Spinal cord (tissue), 10 donors: ENCODE data around the gene ANKS4B. TPM values are rescaled to one million over a fixed set of nuclear protein-coding genes. Genes with fewer than 3 reads are reported as not detected.
"Not testable (repeated sequence)": the region's sequence is repeated elsewhere in the genome, so short reads cannot be mapped to it uniquely, and the experiment has no call there.

Source experiments
- DNase-seq, 6 donors: peaks; one replicate each; pipeline versions ENCODE4 v3.0.0 to v3.0.0-alpha.2; 2013 to 2015; ENCODE audit warnings: low spot score in 6 of 6, low read depth in 4 of 6
- H3K27ac ChIP-seq: one replicate; pipeline ENCODE4 v1.5.1; 2013; ENCODE audit warnings: low read depth, low read length, control low read depth
- H3K27me3 ChIP-seq: one replicate; pipeline ENCODE4 v1.6.1; 2013; ENCODE audit warnings: low read length; ENCODE audit not compliant: control insufficient read depth, insufficient read depth
- H3K36me3 ChIP-seq: one replicate; pipeline ENCODE4 v1.6.1; 2013; ENCODE audit warnings: low read length; ENCODE audit not compliant: control insufficient read depth, insufficient read depth
- H3K4me1 ChIP-seq: one replicate; pipeline ENCODE4 v1.6.1; 2013; ENCODE audit warnings: low read length; ENCODE audit not compliant: control insufficient read depth, insufficient read depth
- H3K4me3 ChIP-seq: one replicate; pipeline ENCODE4 v1.5.1; 2013; ENCODE audit warnings: low read depth, low read length, control low read depth
- H3K9me3 ChIP-seq: one replicate; pipeline ENCODE4 v1.6.1; 2013; ENCODE audit warnings: low read length; ENCODE audit not compliant: control insufficient read depth, insufficient read depth
- WGBS: methylation state at CpG from one replicate; pipeline ENCODE4 v1.1.5; 2013; ENCODE audit warnings: missing lambda C conversion rate; ENCODE audit not compliant: insufficient coverage; 5-methylcytosine and 5-hydroxymethylcytosine counted together
- polyA plus RNA-seq, 2 donors: library from polyadenylated mRNA; unstranded; fragments of 120-200 nt; gene quantifications; one replicate each; pipeline ENCODE4 v1.2.1, GENCODE V29; 2013; ENCODE audit not compliant: insufficient read length in 2 of 2
- total RNA-seq, 2 donors: library from RNA; depleted of rRNA in 1 of 2; stranded (reverse); fragments of 120-200 nt in 1 of 2; fragments of >200 nt in 1 of 2; gene quantifications; one replicate each; pipeline versions ENCODE4 v1.2.3 to v1.2.4, GENCODE V29; 2013 to 2014
- donor health status: healthy.

ANKS4B gene
- total and polyA plus RNA-seq, 4 donors, result 0.11 to 0.16 (median 0.11) TPM; not detected in 1

DNA sequence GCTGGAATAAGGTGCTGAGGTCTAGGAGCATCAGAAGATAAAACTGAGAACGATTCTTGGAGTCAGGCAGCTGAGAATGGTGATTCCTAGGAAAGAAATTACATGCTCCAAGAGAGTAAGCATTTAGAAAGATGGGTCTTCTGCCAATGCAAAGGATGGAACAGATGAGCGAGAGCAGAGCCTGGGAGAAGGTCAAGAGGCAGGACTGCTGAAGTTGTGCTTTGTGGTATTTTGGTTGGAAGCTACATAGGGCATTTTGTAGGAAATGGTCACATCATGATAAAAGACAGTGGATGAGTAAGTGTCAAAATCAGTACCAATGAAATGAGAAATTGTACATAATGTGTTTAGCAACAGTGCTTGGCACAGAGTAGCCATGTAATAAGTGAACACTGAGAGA lies 46.0 kb downstream of the ANKS4B start:
- WGBS, result 76% methylated on average over 2 of the region's 2 CpGs
- DNase-seq, result peak in 1 of 6 donors; percentile 43
- Histone ChIP-seq H3K4me1 (peaks cover 6% of the 10 kb centered on the region), H3K36me3 (no peaks in the 10 kb centered on the region), H3K9me3 (no peaks in the 10 kb centered on the region), H3K27ac (no peak overlapping the region), H3K4me3 (no peak overlapping the region), H3K27me3 (peaks cover 25% of the 10 kb centered on the region)

DNA sequence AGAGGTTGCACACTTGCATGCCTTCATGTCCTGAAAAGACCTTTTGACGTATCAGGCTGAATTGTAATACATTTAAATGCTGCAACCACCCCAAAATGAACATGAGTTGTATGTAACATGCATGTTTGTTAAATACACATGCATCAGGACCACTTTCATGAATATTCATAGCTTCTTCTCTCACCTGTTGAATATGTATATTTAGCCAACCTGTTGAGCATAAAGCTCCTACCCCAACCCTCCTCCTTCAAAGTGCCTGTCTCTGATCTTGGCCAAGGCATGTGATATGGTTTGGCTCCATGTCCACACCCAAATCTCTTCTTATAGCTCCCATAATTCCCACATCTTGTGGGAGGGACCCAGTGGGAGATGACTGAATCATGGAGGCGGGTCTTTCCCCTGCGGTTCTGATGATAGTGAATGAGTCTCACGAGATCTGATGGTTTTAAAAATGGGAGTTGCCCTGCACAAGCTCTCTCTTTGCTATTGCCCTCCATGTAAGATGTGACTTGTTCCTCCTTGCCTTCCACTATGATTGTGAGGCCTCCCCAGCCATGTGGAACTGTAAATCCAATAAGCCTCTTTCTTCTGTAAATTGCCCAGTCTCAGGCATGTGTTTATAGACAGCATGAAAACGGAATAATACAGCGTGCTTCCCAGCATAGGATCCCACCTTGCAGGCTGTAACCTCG lies 48.3 kb downstream of the ANKS4B start:
- Histone ChIP-seq H3K4me3 (no peak overlapping the region), H3K36me3 (no peaks in the 10 kb centered on the region), H3K4me1 (peaks cover 6% of the 10 kb centered on the region), H3K9me3 (no peaks in the 10 kb centered on the region), H3K27me3 (peaks cover 18% of the 10 kb centered on the region), H3K27ac (no peak overlapping the region)
- DNase-seq, result no peak
- WGBS, result 100% methylated on average over 2 of the region's 7 CpGs

DNA sequence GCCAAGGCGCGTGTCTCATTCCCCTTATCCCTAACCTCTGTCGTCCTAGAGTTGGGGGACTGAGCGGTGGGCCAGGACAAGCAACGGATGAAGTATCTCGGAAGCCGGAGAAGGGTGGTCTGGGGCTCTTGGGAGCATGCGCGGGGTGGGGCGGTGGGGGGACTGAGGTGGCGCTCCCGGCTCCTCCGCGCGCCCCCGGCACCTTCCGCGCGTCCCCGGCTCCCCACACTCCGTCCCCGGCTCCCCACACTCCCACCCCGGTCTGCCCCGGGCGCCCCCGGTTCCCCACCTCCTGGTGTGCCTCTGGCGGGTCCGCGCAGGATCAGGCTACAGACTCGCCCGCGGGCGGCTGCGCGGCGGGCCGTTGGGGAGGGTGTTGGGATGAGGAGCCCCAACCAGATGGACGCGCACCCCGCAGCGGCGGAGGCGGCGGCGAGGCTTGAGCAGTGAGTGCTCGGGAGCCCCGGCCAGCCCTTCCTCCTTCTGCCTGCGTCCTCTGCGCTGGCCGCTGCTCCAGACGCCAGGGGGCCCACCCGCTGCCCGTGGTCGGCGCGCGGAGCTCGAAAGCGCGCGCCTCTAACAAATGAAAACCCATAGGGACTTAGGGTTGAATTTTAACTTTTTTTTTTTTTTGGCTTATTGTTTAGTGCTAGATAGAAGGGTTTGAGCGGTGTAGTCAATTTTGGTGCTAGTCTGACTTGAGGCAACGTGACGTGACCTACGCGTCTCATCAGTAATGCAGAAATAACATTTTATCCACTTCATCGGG lies 50.2 kb downstream of the ANKS4B start:
- under 1% methylated on average over 47 of the region's 67 CpGs for WGBS

DNA sequence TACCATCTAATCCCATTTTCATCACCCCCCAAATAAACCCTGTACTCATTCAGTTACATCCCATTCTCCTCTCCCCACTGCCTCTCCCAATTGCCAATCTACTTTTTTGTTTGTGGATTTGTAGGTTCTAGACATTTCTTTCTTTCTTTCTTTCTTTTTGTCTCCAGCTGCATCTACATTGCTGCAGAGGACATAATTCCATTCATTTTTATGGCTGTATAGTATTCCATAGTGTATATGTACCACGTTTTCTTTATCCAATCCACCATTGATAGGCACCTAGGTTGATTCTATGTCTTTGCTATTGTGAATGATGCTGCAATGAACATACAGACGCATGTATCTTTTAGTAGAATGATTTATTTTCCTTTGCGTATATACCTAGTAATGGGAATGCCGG lies 50.9 kb downstream of the ANKS4B start:
- Histone ChIP-seq H3K4me1 (no peaks in the 10 kb centered on the region), H3K4me3 (no peak overlapping the region), H3K9me3 (no peaks in the 10 kb centered on the region), H3K27ac (no peak overlapping the region), H3K27me3 (peaks cover 1% of the 10 kb centered on the region), H3K36me3 (no peaks in the 10 kb centered on the region)
- no CpG with 5 or more reads among the region's 4 CpGs for WGBS
- DNase-seq, result no peak

More for the DNA sequence above, 50.2 kb downstream of the ANKS4B start:
- DNase-seq, result peak in 3 of 6 donors; percentile 28 to 88 (median 78)
- H3K27ac ChIP-seq, result no peak overlapping the region
- no peaks in the 10 kb centered on the region for H3K4me1 ChIP-seq
- no peaks in the 10 kb centered on the region for H3K9me3 ChIP-seq
- H3K27me3 ChIP-seq, result peaks cover 5% of the 10 kb centered on the region
- no peaks in the 10 kb centered on the region for H3K36me3 ChIP-seq
- peak overlapping the region; percentile 39 for H3K4me3 ChIP-seq

DNA sequence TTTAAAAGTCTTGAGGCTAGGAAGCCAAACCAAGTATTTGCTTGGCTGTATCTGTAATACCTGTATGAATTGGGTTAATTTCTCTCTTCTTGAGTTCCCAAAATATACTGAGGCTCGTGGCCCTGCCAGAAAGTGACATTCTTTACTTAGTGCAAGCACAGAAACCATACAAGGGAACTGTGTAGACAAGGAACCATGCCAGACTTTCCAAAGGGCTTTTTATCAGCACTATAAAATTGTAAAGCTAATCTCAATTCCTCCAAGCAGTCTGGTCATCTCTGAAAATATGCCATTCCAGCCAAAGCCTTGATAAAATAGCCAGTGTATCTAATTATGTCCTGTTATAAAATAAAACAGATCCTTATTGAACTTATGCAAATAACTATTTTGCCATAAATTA lies 51.8 kb downstream of the ANKS4B start:
- Histone ChIP-seq H3K36me3 (no peaks in the 10 kb centered on the region), H3K4me3 (no peak overlapping the region), H3K27ac (no peak overlapping the region), H3K4me1 (no peaks in the 10 kb centered on the region), H3K9me3 (no peaks in the 10 kb centered on the region), H3K27me3 (no peaks in the 10 kb centered on the region)
- no peak for DNase-seq
- no CpG with 5 or more reads among the region's 1 CpG for WGBS

DNA sequence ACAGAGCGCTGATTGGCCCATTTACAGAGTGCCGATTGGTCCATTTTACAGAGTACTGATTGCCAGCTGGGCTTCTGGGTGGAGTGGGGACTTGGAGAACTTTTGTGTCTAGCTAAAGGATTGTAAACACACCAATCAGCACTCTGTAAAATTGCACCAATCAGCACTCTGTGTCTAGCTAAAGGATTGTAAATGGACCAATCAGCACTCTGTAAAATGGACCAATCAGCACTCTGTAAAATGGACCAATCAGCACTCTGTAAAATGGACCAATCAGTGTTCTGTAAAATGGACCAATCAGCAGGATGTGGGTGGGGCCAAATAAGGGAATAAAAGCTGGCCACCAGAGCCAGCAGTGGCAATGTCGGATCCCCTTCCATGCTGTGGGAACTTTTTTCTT lies 56.3 kb downstream of the ANKS4B start:
- H3K4me3 ChIP-seq, H3K36me3 ChIP-seq, H3K27me3 ChIP-seq, H3K4me1 ChIP-seq, DNase-seq, H3K9me3 ChIP-seq, H3K27ac ChIP-seq: not testable (repeated sequence)
- WGBS, result 86% methylated on average over 1 of the region's 3 CpGs

DNA sequence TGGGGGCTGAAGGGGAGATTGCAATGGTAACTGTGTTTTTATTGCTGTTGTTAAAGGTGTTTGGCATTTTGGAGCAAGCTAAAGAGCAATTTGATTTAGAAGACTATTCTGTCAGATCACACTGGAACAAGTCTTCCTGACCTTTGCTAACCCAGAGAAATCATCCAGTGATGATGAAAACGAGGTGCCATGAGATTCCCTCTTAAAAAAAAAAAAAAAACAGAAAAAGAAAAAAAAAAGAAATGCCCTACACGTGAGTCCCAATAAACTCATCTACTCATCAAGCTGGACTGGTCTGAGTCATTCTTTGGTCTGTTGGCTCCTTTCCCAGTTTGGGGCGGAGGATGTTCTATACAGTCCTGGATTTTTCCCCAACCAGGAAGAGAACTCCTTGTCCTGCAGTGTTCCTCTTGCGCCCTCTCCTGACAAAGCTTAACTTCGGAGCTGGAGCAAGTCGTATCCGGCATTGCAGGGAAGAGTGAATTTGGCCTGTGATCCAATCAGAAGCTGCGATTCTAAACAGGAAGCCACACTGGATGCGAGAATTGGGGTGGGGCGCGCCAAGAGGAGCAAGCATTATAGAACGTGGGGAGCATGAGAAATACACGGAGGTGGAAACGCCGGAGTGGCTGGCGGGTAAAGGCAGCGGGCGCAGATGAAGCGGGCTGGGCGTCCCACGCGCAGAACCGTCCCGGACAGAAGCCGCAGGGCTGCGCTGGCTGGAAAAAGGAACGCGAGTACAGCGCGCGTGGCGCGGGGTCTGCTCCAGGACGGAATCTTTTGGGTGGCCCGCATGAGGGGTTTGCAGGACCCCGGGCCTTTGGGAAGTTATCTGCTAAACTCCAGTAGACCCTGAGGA lies 67.0 kb downstream of the ANKS4B start:
- DNase-seq, result peak; percentile 88 to 99 (median 96)
- H3K27me3 ChIP-seq, result peaks cover 24% of the 10 kb centered on the region
- H3K9me3 ChIP-seq, result no peaks in the 10 kb centered on the region
- peaks cover 10% of the 10 kb centered on the region for H3K4me1 ChIP-seq
- H3K36me3 ChIP-seq, result no peaks in the 10 kb centered on the region
- H3K27ac ChIP-seq, result no peak overlapping the region
- under 1% methylated on average over 35 of the region's 36 CpGs for WGBS
- H3K4me3 ChIP-seq, result peak overlapping the region; percentile 55

DNA sequence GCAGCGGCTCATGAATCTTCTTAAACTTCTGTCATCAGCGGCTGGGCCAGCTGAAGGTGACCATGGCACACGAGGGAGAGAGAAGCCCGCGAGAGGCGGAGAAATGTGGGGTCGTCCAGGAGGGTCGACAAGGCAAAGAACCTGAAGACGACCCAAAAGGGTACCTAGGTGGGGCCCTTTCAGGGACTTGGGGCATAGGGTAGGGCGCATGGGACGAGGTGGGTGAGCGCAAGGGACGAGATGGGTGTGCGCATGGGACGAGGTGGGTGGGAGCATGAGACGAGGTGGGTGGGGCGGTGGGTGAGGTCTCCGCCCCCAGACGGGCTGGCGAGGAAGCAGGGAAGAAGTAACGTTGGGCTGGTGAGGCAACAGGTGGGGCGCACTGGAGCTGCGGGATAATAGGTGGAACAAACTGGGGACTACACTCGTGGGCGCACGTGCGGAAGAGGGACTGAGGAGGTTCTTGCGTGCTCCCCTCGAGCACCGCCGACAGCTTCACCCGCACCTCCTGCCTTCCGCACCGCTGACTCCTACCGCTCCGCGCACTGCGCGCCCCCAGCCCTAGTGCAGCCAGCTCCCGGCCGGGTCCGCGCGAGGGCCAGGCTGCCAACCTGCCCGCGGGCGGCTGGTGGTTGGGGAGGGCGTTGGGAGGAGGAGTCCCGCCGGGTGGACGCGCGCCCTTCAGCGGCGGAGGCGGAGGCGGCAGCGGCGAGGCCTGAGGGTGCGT lies 67.8 kb downstream of the ANKS4B start:
- DNase-seq, result peak in 2 of 6 donors; percentile 32 to 54
- WGBS, result 0% methylated on average over 60 of the region's 60 CpGs
- H3K4me1 ChIP-seq, result peaks cover 10% of the 10 kb centered on the region
- no peaks in the 10 kb centered on the region for H3K9me3 ChIP-seq
- H3K27ac ChIP-seq, result no peak overlapping the region
- H3K4me3 ChIP-seq, result peak overlapping the region; percentile 55
- no peaks in the 10 kb centered on the region for H3K36me3 ChIP-seq
- peaks cover 24% of the 10 kb centered on the region for H3K27me3 ChIP-seq

DNA sequence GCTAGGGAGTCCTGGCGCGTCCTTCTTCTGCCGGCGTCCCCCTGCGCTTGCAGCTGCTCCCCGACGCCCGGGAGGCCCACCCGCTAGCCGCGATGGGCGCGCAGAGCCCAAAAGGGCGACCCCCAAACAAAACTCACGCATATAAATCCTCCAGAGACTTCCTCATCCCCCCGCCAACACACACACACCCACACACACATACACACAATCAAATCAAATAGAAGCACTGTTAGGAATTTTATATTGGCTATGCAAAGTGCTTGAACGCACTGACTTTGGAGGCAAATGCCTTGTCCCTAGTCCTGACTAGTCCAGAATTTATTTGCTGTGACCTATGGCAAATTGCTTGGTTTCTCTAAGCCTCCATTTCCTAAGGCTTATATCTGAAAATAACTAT lies 68.4 kb downstream of the ANKS4B start:
- Histone ChIP-seq H3K27ac (no peak overlapping the region), H3K27me3 (peaks cover 24% of the 10 kb centered on the region), H3K9me3 (no peaks in the 10 kb centered on the region), H3K4me1 (peaks cover 10% of the 10 kb centered on the region), H3K4me3 (peak overlapping the region; percentile 55), H3K36me3 (no peaks in the 10 kb centered on the region)
- WGBS, result 2% methylated on average over 15 of the region's 17 CpGs
- DNase-seq, result no peak
